Activated CD4-positive, CD25-positive, alpha-beta regulatory T cell treated with anti-CD3 and anti-CD28 coated beads, Interleukin-2, amount 50 U/mL, for 24 hours (primary cell): ENCODE measurements around the gene MAGEA6.
"Not testable (repeated sequence)": the region's sequence is repeated elsewhere in the genome, so short reads cannot be mapped to it uniquely, and the experiment has no call there.

Experiments used
- ATAC-seq, 2 donors: fragments of 150-1000 bp; cut with Tn5 transposase; one replicate each; pipeline ENCODE4 v1.10.0; 2021; ENCODE audit warnings: mild to moderate bottlenecking in 1 of 2, moderate library complexity in 1 of 2

Gene MAGEA6

GRCh38 chrX:152769549-152770289 lies at the start of gene MAGEA6:
TSS of gene MAGEA6 (minus strand) at chrX:152769689. CDS start at chrX:152767650, 2,039 bp downstream.
- ATAC-seq, result not testable (repeated sequence)

- no peak for ATAC-seq
Observed at GRCh38 chrX:152819266-152819665, 49.8 kb upstream of the MAGEA6 start.

GRCh38 chrX:152818356-152818755 lies 48.9 kb upstream of the MAGEA6 start:
- no peak for ATAC-seq

- ATAC-seq, result no peak
Observed at GRCh38 chrX:152817078-152817764, 47.7 kb upstream of the MAGEA6 start.

GRCh38 chrX:152814048-152814447 lies 44.6 kb upstream of the MAGEA6 start:
- no peak for ATAC-seq

- ATAC-seq, result no peak
Observed at GRCh38 chrX:152813206-152813605, 43.7 kb upstream of the MAGEA6 start.

- ATAC-seq, result no peak
Observed at GRCh38 chrX:152810403-152810802, 40.9 kb upstream of the MAGEA6 start.

- no peak for ATAC-seq
Observed at GRCh38 chrX:152806035-152806434, 36.5 kb upstream of the MAGEA6 start.

- ATAC-seq, result no peak
Observed at GRCh38 chrX:152798945-152799344, 29.5 kb upstream of the MAGEA6 start.

GRCh38 chrX:152787062-152787461 lies 17.6 kb upstream of the MAGEA6 start:
- ATAC-seq, result not testable (repeated sequence)

GRCh38 chrX:152766562-152766961 lies 2.9 kb downstream of the MAGEA6 start:
- ATAC-seq, result not testable (repeated sequence)

GRCh38 chrX:152761582-152761981 lies 7.9 kb downstream of the MAGEA6 start:
- not testable (repeated sequence) for ATAC-seq

GRCh38 chrX:152759544-152759943 lies 9.9 kb downstream of the MAGEA6 start:
- not testable (repeated sequence) for ATAC-seq

- ATAC-seq, result not testable (repeated sequence)
Observed at GRCh38 chrX:152758918-152759317, 10.6 kb downstream of the MAGEA6 start, which contains the start of gene CSAG3. TSS of gene CSAG3 (plus strand) at chrX:152759218.

- not testable (repeated sequence) for ATAC-seq
Observed at GRCh38 chrX:152754871-152755270, 14.6 kb downstream of the MAGEA6 start.

GRCh38 chrX:152753686-152754650 lies 15.5 kb downstream of the MAGEA6 start, which contains the start of gene MAGEA2:
TSS of gene MAGEA2 (minus strand) at chrX:152753842. CDS start at chrX:152751363, 2,479 bp downstream.
- ATAC-seq, result not testable (repeated sequence)

- ATAC-seq, result no peak
Observed at GRCh38 chrX:152738560-152738959, 30.9 kb downstream of the MAGEA6 start.

GRCh38 chrX:152736528-152736927 lies 33.0 kb downstream of the MAGEA6 start:
- ATAC-seq, result not testable (repeated sequence)

GRCh38 chrX:152735860-152736511 lies 33.5 kb downstream of the MAGEA6 start:
- ATAC-seq, result no peak

GRCh38 chrX:152735101-152735500 lies 34.4 kb downstream of the MAGEA6 start:
- ATAC-seq, result no peak

- ATAC-seq, result not testable (repeated sequence)
Observed at GRCh38 chrX:152734143-152734858, 35.2 kb downstream of the MAGEA6 start.
